ENCODE data around the gene SPEG. TPM values are rescaled to one million over a fixed set of nuclear protein-coding genes. Genes with fewer than 3 reads are reported as not detected.

SPEG gene
- total and polyA plus RNA-seq, 2 of the 13 experiments (the other 11 are each of a cell fraction or from before 2014, with no cell fraction given): 0.18 to 0.24 TPM

DNA sequence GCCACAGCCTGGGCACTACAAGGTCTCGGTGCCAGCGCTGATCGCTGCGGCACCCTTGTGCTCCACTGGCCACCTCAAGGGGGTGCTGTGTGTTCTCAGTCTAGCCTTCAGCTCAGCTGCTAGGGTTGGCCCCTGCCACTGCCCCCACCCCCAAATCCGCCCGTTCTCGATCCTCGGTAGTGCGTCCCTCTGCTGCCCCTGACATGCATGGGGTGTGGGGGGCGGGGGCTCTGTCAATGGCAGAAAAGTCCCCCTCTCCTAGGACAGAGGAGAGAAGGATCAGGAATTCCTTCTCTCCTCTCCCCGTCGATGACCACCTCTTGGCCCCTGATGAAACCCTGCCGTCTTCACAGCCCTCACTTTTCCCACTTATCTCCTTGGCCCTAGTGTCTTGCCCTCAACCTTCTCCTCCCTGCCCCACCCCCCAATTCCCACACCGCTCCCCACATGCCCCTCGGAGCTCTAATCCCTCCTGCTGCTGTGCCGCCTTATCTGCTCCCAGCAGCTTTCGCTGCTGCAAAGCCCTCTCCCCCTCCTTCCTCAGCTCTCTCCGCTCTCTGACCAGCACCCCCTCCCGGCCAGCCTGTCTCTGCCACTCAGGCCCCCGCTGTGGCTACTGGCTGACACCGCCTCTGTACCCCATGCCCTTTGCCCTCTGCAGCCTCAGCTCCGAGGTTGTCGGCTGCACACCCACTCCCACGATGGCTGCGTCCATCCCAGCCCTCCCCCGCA lies 75.3 kb downstream of the SPEG start (continued):
- TF ChIP-seq PHB2 (IDR thresholded peaks at IDR 0.05; ENCODE audit: partially characterized antibody): no peak
- no peak for TF ChIP-seq ZSCAN9 (CRISPR knock-in tag; IDR thresholded peaks at IDR 0.05; ENCODE audit: borderline replicate concordance)
- TF ChIP-seq, protein P1, sequence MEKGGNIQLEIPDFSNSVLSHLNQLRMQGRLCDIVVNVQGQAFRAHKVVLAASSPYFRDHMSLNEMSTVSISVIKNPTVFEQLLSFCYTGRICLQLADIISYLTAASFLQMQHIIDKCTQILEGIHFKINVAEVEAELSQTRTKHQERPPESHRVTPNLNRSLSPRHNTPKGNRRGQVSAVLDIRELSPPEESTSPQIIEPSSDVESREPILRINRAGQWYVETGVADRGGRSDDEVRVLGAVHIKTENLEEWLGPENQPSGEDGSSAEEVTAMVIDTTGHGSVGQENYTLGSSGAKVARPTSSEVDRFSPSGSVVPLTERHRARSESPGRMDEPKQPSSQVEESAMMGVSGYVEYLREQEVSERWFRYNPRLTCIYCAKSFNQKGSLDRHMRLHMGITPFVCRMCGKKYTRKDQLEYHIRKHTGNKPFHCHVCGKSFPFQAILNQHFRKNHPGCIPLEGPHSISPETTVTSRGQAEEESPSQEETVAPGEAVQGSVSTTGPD (CRISPR knock-in tag; IDR thresholded peaks at IDR 0.05): no peak
- peak; percentile 75; the same call in 1 of the 2 replicates for TF ChIP-seq ZFP90 (CRISPR knock-in tag; IDR thresholded peaks at IDR 0.05; ENCODE audit: borderline replicate concordance)
- TF ChIP-seq ZNF431 (CRISPR knock-in tag; IDR thresholded peaks at IDR 0.05; ENCODE audit: borderline replicate concordance, low read depth): no peak
- no peak for TF ChIP-seq LCORL (IDR thresholded peaks at IDR 0.05)
- TF ChIP-seq LCORL (CRISPR knock-in tag; IDR thresholded peaks at IDR 0.05): peak; percentile 69
- TF ChIP-seq SMYD3 (CRISPR knock-in tag; IDR thresholded peaks at IDR 0.05): no peak
- no peak for TF ChIP-seq ZNF10 (CRISPR knock-in tag; IDR thresholded peaks at IDR 0.05; ENCODE audit: borderline replicate concordance, low read depth)
- TF ChIP-seq, protein P2, sequence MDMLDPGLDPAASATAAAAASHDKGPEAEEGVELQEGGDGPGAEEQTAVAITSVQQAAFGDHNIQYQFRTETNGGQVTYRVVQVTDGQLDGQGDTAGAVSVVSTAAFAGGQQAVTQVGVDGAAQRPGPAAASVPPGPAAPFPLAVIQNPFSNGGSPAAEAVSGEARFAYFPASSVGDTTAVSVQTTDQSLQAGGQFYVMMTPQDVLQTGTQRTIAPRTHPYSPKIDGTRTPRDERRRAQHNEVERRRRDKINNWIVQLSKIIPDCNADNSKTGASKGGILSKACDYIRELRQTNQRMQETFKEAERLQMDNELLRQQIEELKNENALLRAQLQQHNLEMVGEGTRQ (IDR thresholded peaks at IDR 0.05; ENCODE audit: low read depth, low read length): no peak
- TF ChIP-seq, protein P2 (CRISPR knock-in tag; IDR thresholded peaks at IDR 0.05; ENCODE audit: borderline replicate concordance): no peak
- no peak for TF ChIP-seq NCOR1 (IDR thresholded peaks at IDR 0.05; ENCODE audit: borderline replicate concordance, low read length)
- TF ChIP-seq TSC22D2 (CRISPR knock-in tag; IDR thresholded peaks at IDR 0.05; ENCODE audit: borderline replicate concordance): no peak
- no peak for TF ChIP-seq ZNF335 (CRISPR knock-in tag; IDR thresholded peaks at IDR 0.05)
- no peak for TF ChIP-seq ZNF101 (CRISPR knock-in tag; IDR thresholded peaks at IDR 0.05; ENCODE audit: borderline replicate concordance, low read depth)
- no peak for TF ChIP-seq GLMP (CRISPR knock-in tag; IDR thresholded peaks at IDR 0.05; ENCODE audit: borderline replicate concordance)
- TF ChIP-seq POLR2AphosphoS2 (IDR thresholded peaks at IDR 0.05; ENCODE audit: low read depth, low read length): no peak
- TF ChIP-seq ZSCAN22 (CRISPR knock-in tag; IDR thresholded peaks at IDR 0.05): no peak
- peak; percentile 6 for TF ChIP-seq HNRNPLL (IDR thresholded peaks at IDR 0.05; ENCODE audit: low read depth, low read length, poor library complexity, severe bottlenecking)
- TF ChIP-seq ZNF589 (CRISPR knock-in tag; conservative IDR thresholded peaks at IDR 0.05): no peak
- no peak for TF ChIP-seq ATF6 (CRISPR knock-in tag; conservative IDR thresholded peaks at IDR 0.05)
- TF ChIP-seq FOXJ3 (CRISPR knock-in tag; IDR thresholded peaks at IDR 0.05; ENCODE audit: borderline replicate concordance): no peak
- no peak for TF ChIP-seq ZSCAN31 (CRISPR knock-in tag; IDR thresholded peaks at IDR 0.05; ENCODE audit: low read depth)
- TF ChIP-seq ZNF75D (CRISPR knock-in tag; IDR thresholded peaks at IDR 0.05; ENCODE audit: borderline replicate concordance): no peak
